Neural progenitor cell (in vitro differentiated cells): ENCODE measurements around the gene CALN1.

Experiments
- CTCF ChIP-seq: fragments of 200-600 bp; sonication (generic); IDR thresholded peaks from 2 replicates; pipeline ENCODE4 v1.5.1; 2017; ENCODE audit warnings: antibody characterized with exemption, mild to moderate bottlenecking
- EZH2 ChIP-seq: fragments of 200-600 bp; sonication (generic); IDR thresholded peaks from 2 replicates; pipeline ENCODE4 v1.6.1; 2017; ENCODE audit warnings: antibody characterized with exemption, mild to moderate bottlenecking, moderate library complexity

- TF ChIP-seq CTCF, result no peak
- TF ChIP-seq EZH2, result no peak
Measured at GRCh38 chr7:72159911-72160310, 252.2 kb downstream of the CALN1 start.
